Measurements from ENCODE around the gene ZW10.
"Not testable (repeated sequence)": the region's sequence is repeated elsewhere in the genome, so short reads cannot be mapped to it uniquely, and the experiment has no call there.

Gene ZW10

GRCh38 chr11:113760241-113760640 is 13.3 kb downstream of the ZW10 start:
- DNase-seq (ENCODE audit: low spot score): peak; percentile 27

- DNase-seq (ENCODE audit: low spot score): no peak
These were observed 20.6 kb downstream of the ZW10 start for GRCh38 chr11:113752932-113753331.

GRCh38 chr11:113736323-113736722 is 37.2 kb downstream of the ZW10 start:
- DNase-seq (ENCODE audit: low spot score): no peak

- DNase-seq (ENCODE audit: low spot score): no peak
These were observed 41.4 kb downstream of the ZW10 start for GRCh38 chr11:113732092-113732491.

GRCh38 chr11:113730887-113731726 is 42.4 kb downstream of the ZW10 start:
- DNase-seq (ENCODE audit: low spot score): peak; percentile 87

- DNase-seq (ENCODE audit: low spot score): no peak
These were observed 44.0 kb downstream of the ZW10 start for GRCh38 chr11:113729456-113729855.

- peak; percentile 53 for DNase-seq (ENCODE audit: low spot score)
These were observed 44.7 kb downstream of the ZW10 start for GRCh38 chr11:113728814-113729213.

- no peak for DNase-seq (ENCODE audit: low spot score)
These were observed 47.6 kb downstream of the ZW10 start for GRCh38 chr11:113725913-113726312.

- DNase-seq (ENCODE audit: low spot score): no peak
These were observed 48.1 kb downstream of the ZW10 start for GRCh38 chr11:113725407-113725806.

GRCh38 chr11:113724778-113725177 is 48.7 kb downstream of the ZW10 start:
- DNase-seq (ENCODE audit: low spot score): no peak

- no peak for DNase-seq (ENCODE audit: low spot score)
These were observed 49.7 kb downstream of the ZW10 start for GRCh38 chr11:113723787-113724186.

GRCh38 chr11:113722934-113723333 is 50.6 kb downstream of the ZW10 start:
- DNase-seq (ENCODE audit: low spot score): no peak

- DNase-seq (ENCODE audit: low spot score): peak; percentile 70
These were observed 51.3 kb downstream of the ZW10 start for GRCh38 chr11:113722221-113722620.

GRCh38 chr11:113721462-113722066 is 51.9 kb downstream of the ZW10 start:
- DNase-seq (ENCODE audit: low spot score): no peak

- DNase-seq (ENCODE audit: low spot score): not testable (repeated sequence)
These were observed 53.0 kb downstream of the ZW10 start for GRCh38 chr11:113720478-113720877.

- DNase-seq (ENCODE audit: low spot score): peak; percentile 92
These were observed 57.4 kb downstream of the ZW10 start for GRCh38 chr11:113715882-113716625.

GRCh38 chr11:113715273-113715672 is 58.2 kb downstream of the ZW10 start:
- DNase-seq (ENCODE audit: low spot score): no peak

- no peak for DNase-seq (ENCODE audit: low spot score)
These were observed 62.5 kb downstream of the ZW10 start for GRCh38 chr11:113710989-113711388.

GRCh38 chr11:113705871-113706655 is 67.4 kb downstream of the ZW10 start, which contains the start of gene TMPRSS5:
TMPRSS5 (minus strand) TSS chr11:113706308; CDS start chr11:113706224, 84 bp downstream.
- peak; percentile 98 for DNase-seq (ENCODE audit: low spot score)

GRCh38 chr11:113703551-113703950 is 69.9 kb downstream of the ZW10 start:
- not testable (repeated sequence) for DNase-seq (ENCODE audit: low spot score)

- DNase-seq (ENCODE audit: low spot score): no peak
These were observed 72.0 kb downstream of the ZW10 start for GRCh38 chr11:113701491-113701890.

GRCh38 chr11:113698515-113698914 is 75.0 kb downstream of the ZW10 start:
- DNase-seq (ENCODE audit: low spot score): no peak

Measured in Ammon's horn (tissue), 1 donor.